Ishikawa (cell line): ENCODE data around the gene MYMK.

ENCODE experiments used
- CEBPB ChIP-seq: IDR thresholded peaks from 2 replicates; pipeline ENCODE4 v1.6.1; 2012
- CREB1 ChIP-seq: IDR thresholded peaks from 2 replicates; pipeline ENCODE4 v1.6.1; 2012; ENCODE audit warnings: low read depth
- EGR1 ChIP-seq: IDR thresholded peaks from 2 replicates; pipeline ENCODE4 v1.6.1; 2012
- EP300 ChIP-seq: IDR thresholded peaks from 2 replicates; pipeline ENCODE4 v1.6.1; 2012; ENCODE audit warnings: borderline replicate concordance
- FOXM1 ChIP-seq: IDR thresholded peaks from 2 replicates; pipeline ENCODE4 v1.6.1; 2012; ENCODE audit warnings: low read depth, borderline replicate concordance
- NFIC ChIP-seq: IDR thresholded peaks from 2 replicates; pipeline ENCODE4 v1.6.1; 2012
- RAD21 ChIP-seq: IDR thresholded peaks from 2 replicates; pipeline ENCODE4 v1.6.1; 2012; ENCODE audit warnings: low read depth
- TAF1 ChIP-seq: IDR thresholded peaks from 2 replicates; pipeline ENCODE4 v1.6.1; 2012; ENCODE audit warnings: low read depth, mild to moderate bottlenecking
- TCF12 ChIP-seq: IDR thresholded peaks from 2 replicates; pipeline ENCODE4 v1.6.1; 2012; ENCODE audit warnings: low read depth
- TEAD4 ChIP-seq: IDR thresholded peaks from 2 replicates; pipeline ENCODE4 v1.6.1; 2012
- YY1 ChIP-seq: IDR thresholded peaks from 2 replicates; pipeline ENCODE4 v1.6.1; 2012; ENCODE audit warnings: low read depth
- ZBTB7A ChIP-seq: IDR thresholded peaks from 2 replicates; pipeline ENCODE4 v1.6.1; 2012; ENCODE audit warnings: low read depth
- TF ChIP-seq, protein P1 (sequence below): IDR thresholded peaks from 2 replicates; pipeline ENCODE4 v1.6.1; 2012
- TF ChIP-seq, protein P2 (sequence below): IDR thresholded peaks from 2 replicates; pipeline ENCODE4 v1.6.1; 2012; ENCODE audit warnings: low read depth, mild to moderate bottlenecking
- TF ChIP-seq, protein P3 (sequence below): IDR thresholded peaks from 2 replicates; pipeline ENCODE4 v1.6.1; 2012

The MYMK gene

DNA sequence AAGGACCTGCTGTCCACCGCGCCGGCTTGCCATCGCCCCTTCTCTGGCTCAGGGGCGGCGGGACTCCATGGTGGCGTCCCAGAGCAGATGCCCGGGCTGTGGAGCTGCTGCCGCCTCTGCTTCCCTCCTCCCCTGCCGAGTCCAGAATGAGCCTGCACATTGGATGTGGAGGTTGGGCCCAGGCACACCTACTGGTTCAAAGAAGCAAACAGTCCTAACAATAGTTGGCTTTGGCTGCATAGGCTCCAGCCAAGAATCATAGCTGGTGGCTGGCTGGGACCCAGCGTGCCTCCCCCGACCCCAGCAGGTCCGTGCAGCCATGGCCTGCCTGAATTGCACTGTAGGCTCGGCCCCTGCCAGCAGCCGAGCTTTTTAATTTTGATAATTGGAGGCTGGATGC lies 35.6 kb upstream of the MYMK start:
- TF ChIP-seq, protein P1, sequence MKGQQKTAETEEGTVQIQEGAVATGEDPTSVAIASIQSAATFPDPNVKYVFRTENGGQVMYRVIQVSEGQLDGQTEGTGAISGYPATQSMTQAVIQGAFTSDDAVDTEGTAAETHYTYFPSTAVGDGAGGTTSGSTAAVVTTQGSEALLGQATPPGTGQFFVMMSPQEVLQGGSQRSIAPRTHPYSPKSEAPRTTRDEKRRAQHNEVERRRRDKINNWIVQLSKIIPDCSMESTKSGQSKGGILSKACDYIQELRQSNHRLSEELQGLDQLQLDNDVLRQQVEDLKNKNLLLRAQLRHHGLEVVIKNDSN = no peak
- TF ChIP-seq NFIC = peak; percentile 38; the same call in 1 of the 2 replicates

DNA sequence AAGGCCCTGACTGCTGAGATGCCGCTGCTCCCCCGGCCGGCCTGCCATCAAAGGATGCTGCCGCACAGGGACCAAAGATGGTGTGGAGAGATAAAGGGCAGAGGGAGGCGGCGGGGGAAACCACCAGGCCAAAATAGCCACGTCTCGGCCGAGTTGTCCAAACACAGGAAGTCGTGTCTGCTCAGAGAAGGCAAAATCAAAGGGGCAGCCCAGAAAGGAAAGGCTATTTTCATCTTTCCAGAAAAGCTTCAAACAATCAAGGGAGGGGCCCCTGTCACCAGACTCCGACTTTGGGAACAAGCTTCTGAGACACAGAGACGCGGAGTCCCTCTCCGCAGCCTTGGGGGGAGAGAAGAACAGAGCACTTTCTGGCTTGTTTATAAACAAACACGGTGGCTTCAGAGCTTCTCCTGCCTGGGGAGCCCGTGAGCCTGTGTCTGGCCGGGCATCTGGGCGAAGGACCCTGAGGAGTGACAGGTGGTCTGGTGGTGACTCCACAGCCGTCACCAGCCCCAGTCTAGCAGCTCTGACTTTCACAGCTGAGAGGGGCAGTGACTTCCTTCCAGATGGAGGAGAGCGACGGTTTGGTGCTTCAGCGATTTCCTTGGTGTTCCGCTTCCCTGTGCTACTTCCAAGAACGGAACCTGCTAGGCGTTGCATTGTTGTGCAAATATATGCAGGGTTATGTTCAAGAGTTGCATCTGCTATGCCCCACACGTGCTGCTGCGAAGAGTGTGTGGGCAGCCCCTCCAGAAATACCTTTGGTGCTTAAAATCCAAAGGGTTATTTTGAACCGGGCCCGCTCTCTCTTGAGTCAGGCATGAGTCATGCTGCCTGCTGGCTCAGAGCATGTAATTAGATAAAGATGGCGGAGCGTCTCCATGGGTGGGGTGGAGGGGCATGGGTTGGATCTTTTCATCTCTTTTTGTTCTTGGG lies 33.7 kb upstream of the MYMK start:
- TF ChIP-seq ZBTB7A = no peak
- no peak for TF ChIP-seq EGR1
- TF ChIP-seq, protein P2, sequence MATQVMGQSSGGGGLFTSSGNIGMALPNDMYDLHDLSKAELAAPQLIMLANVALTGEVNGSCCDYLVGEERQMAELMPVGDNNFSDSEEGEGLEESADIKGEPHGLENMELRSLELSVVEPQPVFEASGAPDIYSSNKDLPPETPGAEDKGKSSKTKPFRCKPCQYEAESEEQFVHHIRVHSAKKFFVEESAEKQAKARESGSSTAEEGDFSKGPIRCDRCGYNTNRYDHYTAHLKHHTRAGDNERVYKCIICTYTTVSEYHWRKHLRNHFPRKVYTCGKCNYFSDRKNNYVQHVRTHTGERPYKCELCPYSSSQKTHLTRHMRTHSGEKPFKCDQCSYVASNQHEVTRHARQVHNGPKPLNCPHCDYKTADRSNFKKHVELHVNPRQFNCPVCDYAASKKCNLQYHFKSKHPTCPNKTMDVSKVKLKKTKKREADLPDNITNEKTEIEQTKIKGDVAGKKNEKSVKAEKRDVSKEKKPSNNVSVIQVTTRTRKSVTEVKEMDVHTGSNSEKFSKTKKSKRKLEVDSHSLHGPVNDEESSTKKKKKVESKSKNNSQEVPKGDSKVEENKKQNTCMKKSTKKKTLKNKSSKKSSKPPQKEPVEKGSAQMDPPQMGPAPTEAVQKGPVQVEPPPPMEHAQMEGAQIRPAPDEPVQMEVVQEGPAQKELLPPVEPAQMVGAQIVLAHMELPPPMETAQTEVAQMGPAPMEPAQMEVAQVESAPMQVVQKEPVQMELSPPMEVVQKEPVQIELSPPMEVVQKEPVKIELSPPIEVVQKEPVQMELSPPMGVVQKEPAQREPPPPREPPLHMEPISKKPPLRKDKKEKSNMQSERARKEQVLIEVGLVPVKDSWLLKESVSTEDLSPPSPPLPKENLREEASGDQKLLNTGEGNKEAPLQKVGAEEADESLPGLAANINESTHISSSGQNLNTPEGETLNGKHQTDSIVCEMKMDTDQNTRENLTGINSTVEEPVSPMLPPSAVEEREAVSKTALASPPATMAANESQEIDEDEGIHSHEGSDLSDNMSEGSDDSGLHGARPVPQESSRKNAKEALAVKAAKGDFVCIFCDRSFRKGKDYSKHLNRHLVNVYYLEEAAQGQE = no peak
- TF ChIP-seq, protein P1 = no peak
- no peak for TF ChIP-seq RAD21
- no peak for TF ChIP-seq EP300
- TF ChIP-seq TAF1 = no peak
- no peak for TF ChIP-seq CEBPB
- TF ChIP-seq TEAD4 = no peak
- TF ChIP-seq NFIC = no peak
- no peak for TF ChIP-seq CREB1
- TF ChIP-seq TCF12 = no peak
- no peak for TF ChIP-seq FOXM1
- TF ChIP-seq, protein P3, sequence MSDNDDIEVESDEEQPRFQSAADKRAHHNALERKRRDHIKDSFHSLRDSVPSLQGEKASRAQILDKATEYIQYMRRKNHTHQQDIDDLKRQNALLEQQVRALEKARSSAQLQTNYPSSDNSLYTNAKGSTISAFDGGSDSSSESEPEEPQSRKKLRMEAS = no peak

DNA sequence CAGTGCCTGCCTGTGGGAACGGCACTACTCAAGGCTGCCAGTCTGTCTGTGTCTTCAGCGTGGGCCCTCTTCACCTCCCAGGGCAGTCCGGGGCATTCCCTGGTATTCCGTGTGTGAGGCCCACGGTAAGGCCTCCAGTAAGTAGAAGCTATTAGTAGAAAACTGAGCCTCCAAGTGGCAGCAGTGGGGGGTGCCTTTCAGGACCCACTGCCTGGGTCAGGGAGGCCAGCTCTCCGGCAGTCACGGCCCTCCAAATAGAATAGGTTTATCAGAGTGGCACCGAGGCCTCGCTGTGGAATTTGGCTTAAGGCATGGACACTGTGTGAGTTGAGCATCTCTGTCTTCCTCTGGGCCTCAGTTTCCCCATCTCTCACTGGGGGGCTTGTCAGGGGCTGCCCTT lies 32.8 kb upstream of the MYMK start:
- TF ChIP-seq ZBTB7A (no peak), TCF12 (no peak), CEBPB (no peak), NFIC (no peak), RAD21 (no peak), EP300 (no peak), EGR1 (no peak), FOXM1 (no peak), TAF1 (no peak), CREB1 (no peak), YY1 (no peak), TEAD4 (no peak)
- TF ChIP-seq, protein P3 = no peak
- TF ChIP-seq, protein P1 = no peak
- TF ChIP-seq, protein P2 = no peak

DNA sequence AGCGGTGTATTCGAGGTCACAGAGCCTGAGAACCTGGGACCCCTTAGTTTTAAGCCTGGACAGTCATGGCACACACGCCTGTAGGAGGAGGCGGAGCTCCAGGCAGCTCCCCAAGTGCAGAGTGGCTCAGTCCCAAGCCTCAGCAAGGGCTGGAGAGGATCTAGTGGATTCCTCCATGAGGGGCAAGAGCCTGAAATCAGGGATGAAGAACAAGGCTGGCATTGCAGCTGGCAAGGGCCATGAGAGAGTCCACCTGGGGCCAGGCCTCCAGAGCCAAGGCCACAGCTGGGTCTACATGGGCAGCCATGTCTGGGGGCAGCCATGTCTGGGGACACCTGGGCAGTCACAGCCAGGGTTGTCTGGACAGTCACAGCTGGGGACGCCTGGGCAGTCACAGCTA lies 31.6 kb upstream of the MYMK start:
- TF ChIP-seq FOXM1 (no peak), EGR1 (no peak), RAD21 (no peak)

DNA sequence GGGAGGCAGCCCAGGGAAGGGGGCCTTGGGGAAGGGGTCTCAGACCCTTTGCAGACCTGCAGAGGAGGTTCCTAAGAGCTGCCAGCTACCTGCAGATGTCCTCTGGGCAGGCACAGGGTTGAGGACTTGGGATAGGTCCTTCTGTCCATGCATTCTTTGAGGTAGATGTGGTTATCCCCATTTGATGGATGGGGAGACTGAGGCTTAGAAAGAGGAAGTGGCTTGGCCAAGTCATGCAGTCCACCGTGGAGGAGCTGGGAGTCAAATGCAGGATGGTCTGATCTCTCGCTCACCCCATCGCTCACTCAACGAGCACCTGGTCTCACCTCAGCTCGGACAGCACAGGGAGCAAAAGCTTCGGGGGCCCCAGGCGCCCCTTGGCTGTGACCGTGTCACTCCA lies 30.0 kb upstream of the MYMK start:
- no peak for TF ChIP-seq TCF12

DNA sequence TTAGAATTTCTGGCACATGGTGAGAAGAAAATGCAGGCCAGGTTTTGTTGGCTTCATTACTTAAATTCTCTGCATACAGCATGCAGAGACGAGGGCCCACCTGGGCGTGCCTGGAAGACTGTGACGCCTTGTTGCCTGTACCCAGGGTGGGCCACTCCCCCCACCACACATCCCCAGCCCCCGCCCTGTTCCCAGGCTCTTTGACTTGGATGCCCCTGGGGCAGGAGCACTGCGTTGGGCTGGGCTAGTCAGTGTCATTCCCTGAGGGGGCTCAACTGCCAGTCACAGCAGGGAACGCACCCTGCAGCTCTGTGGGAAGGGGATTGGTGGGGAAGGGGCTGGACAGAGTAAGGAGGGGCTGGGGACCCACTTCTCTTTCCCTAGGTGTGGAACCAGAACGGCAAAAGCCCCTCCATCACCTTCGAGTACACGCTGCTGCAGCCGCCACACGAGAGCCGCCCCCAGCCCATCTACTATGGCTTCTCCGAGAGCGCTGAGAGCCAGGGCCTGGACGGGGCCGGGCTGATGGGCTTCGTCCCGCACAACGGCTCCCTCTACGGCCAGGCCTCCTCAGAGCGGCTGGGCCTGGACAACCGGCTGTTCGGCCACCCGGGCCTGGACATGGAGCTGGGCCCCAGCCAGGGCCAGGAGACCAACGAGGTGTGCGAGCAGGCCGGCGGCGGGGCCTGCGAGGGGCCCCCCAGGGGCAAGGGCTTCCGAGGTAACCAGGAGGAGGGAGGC lies 29.4 kb upstream of the MYMK start:
- no peak for TF ChIP-seq FOXM1
- TF ChIP-seq TEAD4 = no peak
